Vagina (tissue), 2 donors: ENCODE data around the gene ARHGAP31.

Source experiments
- POLR2A ChIP-seq, 2 donors: fragments of 450-650 bp; IDR thresholded peaks; one replicate each; pipeline ENCODE4 v1.6.1; 2017; ENCODE audit warnings: antibody characterized with exemption in 2 of 2, mild to moderate bottlenecking in 2 of 2, moderate library complexity in 2 of 2
- TF ChIP-seq, protein P1 (sequence below), 3 experiments: fragments of 450-650 bp in 2 of 3; fragments of 200-600 bp in 1 of 3; sonication (generic) in 1 of 3; IDR thresholded peaks; one replicate each; pipeline ENCODE4 v1.5.1; 2017 to 2019; ENCODE audit warnings: antibody characterized with exemption in 3 of 3, mild to moderate bottlenecking in 2 of 3, moderate library complexity in 2 of 3

DNA sequence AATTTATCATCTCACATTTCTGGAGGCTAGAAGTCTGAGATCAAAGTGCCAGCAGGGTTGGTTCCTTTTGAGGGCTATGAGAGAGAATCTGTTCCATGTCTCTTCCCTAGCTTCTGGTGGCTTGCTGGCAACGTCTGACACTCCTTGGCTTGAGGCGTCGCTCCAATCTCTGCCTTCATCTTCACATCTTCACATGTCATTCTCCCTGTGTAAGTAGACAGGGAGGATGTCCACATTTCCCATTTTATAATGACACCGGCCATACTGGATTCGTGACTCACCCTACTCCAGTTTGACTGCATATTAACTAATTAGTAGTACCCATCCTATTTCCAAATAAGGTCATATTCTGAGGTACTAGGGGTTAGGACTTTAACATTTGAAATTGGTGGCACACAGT lies 17.5 kb upstream of the ARHGAP31 start:
- TF ChIP-seq, protein P1, sequence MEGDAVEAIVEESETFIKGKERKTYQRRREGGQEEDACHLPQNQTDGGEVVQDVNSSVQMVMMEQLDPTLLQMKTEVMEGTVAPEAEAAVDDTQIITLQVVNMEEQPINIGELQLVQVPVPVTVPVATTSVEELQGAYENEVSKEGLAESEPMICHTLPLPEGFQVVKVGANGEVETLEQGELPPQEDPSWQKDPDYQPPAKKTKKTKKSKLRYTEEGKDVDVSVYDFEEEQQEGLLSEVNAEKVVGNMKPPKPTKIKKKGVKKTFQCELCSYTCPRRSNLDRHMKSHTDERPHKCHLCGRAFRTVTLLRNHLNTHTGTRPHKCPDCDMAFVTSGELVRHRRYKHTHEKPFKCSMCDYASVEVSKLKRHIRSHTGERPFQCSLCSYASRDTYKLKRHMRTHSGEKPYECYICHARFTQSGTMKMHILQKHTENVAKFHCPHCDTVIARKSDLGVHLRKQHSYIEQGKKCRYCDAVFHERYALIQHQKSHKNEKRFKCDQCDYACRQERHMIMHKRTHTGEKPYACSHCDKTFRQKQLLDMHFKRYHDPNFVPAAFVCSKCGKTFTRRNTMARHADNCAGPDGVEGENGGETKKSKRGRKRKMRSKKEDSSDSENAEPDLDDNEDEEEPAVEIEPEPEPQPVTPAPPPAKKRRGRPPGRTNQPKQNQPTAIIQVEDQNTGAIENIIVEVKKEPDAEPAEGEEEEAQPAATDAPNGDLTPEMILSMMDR (IDR thresholded peaks at IDR 0.05) = no peak
- TF ChIP-seq POLR2A (IDR thresholded peaks at IDR 0.05) = no peak
